GM10266 (cell line): ENCODE results near the gene NFKBIB.

Experiments
- DNase-seq: peaks from one replicate; pipeline ENCODE4 v3.0.0; 2012; ENCODE audit errors: extremely low spot score
- CTCF ChIP-seq: IDR thresholded peaks from 2 replicates; pipeline ENCODE4 v1.5.1; 2012; ENCODE audit warnings: mild to moderate bottlenecking, low read depth; ENCODE audit not compliant: control insufficient read depth, insufficient read depth; ENCODE audit errors: missing control alignments

The NFKBIB gene

GRCh38 chr19:38891771-38892170 lies 8.0 kb upstream of the NFKBIB start:
- DNase-seq, result no peak
- no peak for TF ChIP-seq CTCF

GRCh38 chr19:38892841-38893240 lies 6.9 kb upstream of the NFKBIB start:
- no peak for DNase-seq
- no peak for TF ChIP-seq CTCF

GRCh38 chr19:38893341-38893771 lies 6.4 kb upstream of the NFKBIB start:
- no peak for DNase-seq

GRCh38 chr19:38894968-38895367 lies 4.8 kb upstream of the NFKBIB start:
- DNase-seq, result no peak
- TF ChIP-seq CTCF, result no peak

More at GRCh38 chr19:38893341-38893771, 6.4 kb upstream of the NFKBIB start:
- TF ChIP-seq CTCF, result no peak

- no peak for DNase-seq
- TF ChIP-seq CTCF, result no peak
These were observed 852 bp upstream of the NFKBIB start for GRCh38 chr19:38898788-38899446.

DNA sequence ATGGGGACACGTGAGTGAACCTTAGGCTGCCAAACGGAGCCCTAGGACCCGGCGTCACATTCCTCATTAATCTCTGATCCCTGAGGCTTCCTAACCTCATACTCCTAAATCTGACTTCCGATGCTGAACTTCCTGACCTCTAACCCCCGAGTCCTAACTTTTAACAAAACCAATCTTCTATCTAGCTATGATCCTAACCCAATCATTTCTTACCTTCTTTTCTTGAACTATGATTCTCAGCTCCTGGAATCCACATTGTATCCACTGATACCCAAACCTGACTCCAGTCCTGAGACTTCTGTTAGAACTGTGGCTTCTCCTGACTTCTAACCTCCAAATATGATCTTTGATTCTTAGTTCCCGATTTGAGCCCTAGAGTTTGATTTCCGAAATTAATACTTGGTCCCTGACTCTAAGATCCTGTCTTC lies 447 bp downstream of the NFKBIB start:
- no peak for DNase-seq
- TF ChIP-seq CTCF, result no peak

GRCh38 chr19:38900743-38901190 lies 998 bp downstream of the NFKBIB start:
- no peak for DNase-seq
- no peak for TF ChIP-seq CTCF
